COR-L47 (cell line): ENCODE results near the gene FARP2.
"Not testable (repeated sequence)": the region's sequence is repeated elsewhere in the genome, so short reads cannot be mapped to it uniquely, and the experiment has no call there.

ENCODE experiments used
- DNase-seq: peaks from one replicate; lab custom pipeline; 2025; lab: John Stamatoyannopoulos, UW

FARP2 gene

GRCh38 chr2:241364781-241365180 lies 8.7 kb downstream of the FARP2 start:
- no peak for DNase-seq

- DNase-seq: no peak
Measured at GRCh38 chr2:241366678-241367077, 10.6 kb downstream of the FARP2 start.

- no peak for DNase-seq
Measured at GRCh38 chr2:241368643-241369042, 12.6 kb downstream of the FARP2 start.

- DNase-seq: no peak
Measured at GRCh38 chr2:241372361-241372992, 16.4 kb downstream of the FARP2 start.

DNA sequence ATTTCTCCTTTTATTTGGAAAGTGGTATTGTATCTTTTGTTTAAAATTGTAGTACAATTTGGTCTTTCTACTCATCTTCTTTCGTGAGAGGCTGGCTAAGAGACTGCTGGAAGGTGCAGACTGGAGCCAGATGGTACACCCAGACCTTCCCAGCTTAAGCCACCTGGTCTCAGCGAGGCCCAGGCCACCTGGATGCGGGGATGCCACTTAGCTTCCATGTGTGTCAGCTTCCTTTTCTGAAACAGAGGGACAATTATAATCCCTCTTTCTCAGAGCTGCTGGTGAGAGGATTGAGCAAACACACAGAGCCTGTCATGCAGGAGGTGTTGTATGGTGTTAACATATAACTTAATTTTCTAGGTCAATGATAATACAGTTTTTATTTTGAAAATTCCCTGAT lies 17.4 kb downstream of the FARP2 start:
- no peak for DNase-seq

DNA sequence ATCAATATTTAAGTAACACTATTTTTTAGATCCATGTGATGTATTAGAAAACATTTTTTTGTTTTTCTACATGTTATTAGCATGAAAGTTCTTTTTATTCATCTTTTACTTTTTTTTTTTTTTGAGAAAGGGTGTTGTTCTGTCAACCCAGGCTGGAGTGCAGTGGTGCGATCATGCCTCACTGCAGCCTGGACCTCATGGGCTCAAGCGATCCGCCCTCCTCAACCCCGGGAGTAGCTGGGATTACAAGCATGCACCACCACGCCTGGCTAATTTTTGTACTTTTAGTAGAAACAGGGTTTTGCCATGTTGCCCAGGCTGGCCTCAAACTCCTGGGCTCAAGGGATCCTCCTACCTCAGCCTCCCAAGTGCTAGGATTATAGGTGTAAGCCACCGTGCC lies 17.8 kb downstream of the FARP2 start:
- not testable (repeated sequence) for DNase-seq

- DNase-seq: no peak
Measured at GRCh38 chr2:241375300-241375699, 19.2 kb downstream of the FARP2 start.

DNA sequence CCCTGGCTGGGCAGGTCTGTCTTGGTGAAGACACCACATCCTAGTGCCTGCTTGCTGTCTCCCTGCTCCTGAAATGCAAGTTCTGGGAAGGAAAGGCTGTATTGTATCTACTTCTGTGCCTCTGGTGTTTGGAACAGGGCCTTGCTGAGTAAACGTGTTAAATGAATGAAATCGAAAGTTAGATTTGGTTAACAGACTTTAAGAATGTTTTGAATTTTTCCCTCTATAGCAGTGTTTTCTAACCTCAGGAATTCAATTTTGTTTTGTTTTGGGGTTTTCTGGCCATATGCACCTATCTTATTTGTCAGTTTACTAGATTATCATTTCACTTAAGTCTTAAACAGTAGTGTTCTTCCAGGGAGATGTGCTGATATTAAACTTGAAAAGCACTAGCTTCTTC lies 20.7 kb downstream of the FARP2 start:
- no peak for DNase-seq

- no peak for DNase-seq
Measured at GRCh38 chr2:241378816-241379215, 22.7 kb downstream of the FARP2 start.

DNA sequence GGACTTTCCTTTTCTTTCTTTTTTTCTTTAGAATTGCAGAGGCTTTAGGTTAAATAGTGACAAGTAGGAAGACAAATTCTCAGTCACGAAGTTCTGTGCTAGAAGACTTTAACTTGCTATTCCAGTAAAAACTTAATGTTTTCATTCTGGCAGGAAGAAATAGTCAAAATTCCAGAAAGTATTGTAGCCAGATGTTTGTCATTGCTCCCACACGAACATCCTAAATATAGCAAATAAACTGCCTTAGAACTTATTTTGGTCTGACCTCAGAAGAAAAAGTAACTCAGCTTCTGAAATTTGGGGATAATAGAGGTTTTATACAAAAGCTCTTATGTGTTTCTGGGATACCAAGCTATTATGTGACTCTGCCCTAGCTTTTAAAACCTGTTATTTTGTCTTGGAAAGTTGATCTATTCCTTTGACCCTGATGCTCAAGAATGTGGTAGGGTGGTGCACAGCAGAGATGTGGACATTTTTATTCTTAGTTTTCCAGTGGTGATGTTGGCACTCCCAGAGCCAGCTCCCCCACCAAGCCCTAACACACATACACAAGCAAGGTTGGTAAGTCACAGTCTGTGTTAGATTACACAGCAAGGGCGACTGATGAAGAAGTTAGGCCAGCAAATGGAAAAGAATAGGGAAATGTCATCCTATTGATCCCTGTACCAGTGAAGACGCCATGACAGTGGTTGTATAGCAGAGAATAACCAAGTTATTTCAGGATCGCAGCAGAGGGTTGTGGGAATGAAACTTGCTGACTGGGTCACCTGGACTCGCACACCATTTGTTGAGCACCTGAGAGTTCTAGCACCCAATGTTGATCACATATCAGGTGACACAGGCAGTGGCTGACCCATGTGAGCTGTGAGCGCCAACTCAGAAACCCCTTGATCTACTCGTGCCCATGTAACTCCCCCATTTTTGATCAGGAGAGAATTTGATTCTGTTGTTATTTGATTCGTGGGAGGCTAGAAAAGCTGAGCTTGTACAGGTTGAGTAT lies 23.7 kb downstream of the FARP2 start:
- no peak for DNase-seq

- DNase-seq: no peak
Measured at GRCh38 chr2:241381872-241382271, 25.8 kb downstream of the FARP2 start.

DNA sequence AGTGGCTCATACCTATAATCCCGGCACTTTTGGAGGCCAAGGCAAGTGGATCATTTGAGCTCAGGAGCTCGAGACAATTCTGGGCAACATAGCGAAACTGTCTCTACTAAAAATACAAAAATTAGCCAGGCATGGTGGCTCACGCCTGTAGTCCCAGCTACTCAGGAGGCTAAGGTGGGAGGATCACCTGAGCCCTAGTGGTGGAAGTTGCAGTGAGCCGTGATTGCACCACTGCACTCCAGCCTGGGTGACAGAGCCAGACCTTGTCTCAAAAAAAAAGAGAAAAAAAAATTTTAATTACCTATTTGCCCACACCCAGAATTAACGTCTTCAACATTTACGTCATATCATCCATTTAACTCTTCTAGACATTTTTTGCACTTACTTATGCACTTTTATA lies 29.4 kb downstream of the FARP2 start:
- not testable (repeated sequence) for DNase-seq

- DNase-seq: no peak
Measured at GRCh38 chr2:241386519-241386918, 30.4 kb downstream of the FARP2 start.

DNA sequence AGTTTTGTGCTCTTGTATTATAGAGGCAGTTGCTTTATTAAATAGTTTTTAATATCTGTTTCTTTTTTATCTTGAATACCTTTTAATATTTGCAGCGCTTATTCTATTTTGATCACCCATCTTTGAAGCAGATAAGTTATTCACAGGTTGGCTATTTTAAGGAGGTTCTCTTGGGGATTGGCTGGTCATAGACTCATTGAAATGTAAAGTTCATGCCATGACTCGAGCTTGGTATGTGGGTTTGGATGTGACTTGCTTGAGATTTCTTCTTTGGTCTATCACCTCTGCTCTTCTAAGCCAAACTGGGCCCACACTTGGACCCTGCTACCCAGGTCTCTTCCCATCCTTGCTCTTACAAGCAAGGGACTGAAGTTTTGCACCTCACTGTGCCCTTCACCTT lies 33.6 kb downstream of the FARP2 start:
- no peak for DNase-seq

- no peak for DNase-seq
Measured at GRCh38 chr2:241390301-241391206, 34.5 kb downstream of the FARP2 start.

- DNase-seq: no peak
Measured at GRCh38 chr2:241391892-241392665, 36.0 kb downstream of the FARP2 start.

GRCh38 chr2:241392753-241393152 lies 36.7 kb downstream of the FARP2 start:
- not testable (repeated sequence) for DNase-seq

DNA sequence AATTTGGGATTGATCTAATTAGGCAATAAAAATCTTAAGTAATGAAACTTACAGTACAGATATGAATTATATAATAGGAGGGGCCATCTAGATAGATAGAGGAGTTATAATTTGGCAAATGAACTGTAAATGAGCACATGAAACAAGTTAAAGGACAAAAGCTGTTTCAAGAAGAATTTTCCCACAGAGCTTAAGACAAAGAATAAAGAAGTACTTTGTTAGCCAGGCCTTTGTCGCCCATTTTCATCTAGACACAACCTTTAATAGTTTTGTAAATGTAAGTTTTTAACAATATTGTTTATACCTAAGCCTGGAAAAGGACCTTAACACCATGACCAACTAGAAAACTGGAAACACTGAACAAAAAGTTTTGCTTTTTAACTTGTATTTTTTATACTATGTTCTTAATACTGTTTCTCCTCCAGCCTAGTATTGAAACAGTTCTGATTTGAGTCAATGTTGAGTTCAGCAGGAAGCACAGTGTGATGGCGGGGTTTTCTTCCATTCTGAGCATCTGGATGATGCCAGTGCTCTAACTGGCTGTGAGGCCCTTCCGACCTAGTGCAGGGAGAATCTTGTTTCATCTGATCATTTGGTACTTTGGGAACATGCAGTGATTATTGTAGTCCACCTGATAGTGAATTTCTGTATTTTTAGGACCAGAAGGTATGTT lies 37.6 kb downstream of the FARP2 start:
- no peak for DNase-seq

- DNase-seq: not testable (repeated sequence)
Measured at GRCh38 chr2:241396809-241397208, 40.7 kb downstream of the FARP2 start.

GRCh38 chr2:241399941-241400922 lies 44.1 kb downstream of the FARP2 start:
- DNase-seq: no peak
